Measurements from ENCODE around the gene PIK3R1.
A peak's percentile ranks its signal among the peaks of the same experiment; 100 is the strongest.

Gene PIK3R1

DNA sequence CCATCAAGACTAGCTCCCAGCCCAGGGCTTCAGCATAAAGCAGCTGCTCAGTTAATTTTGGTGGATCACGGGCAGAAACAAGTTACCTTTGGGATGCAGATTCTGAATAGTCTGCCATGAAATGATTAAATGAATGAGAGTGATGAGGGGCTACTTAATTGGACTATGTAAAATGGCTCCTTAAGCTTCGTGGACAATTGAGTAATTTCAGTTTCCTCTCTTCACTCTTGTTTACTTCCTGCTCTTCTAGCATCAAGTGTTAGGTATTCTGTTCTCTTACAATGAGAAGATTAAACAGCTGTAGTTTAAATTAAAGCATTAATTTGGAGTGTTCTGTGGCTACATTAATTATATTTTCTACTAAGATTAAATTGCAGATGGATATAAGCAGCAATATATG is 28.1 kb downstream of the PIK3R1 start:
- H4K5ac ChIP-seq (ENCODE audit: low read length) = no peak overlapping the region
- H3K79me1 ChIP-seq (ENCODE audit: low read length) = peaks cover 3% of the 10 kb centered on the region
- H3K4me1 ChIP-seq (ENCODE audit: control insufficient read depth, low read depth, low read length) = no peaks in the 10 kb centered on the region
- no peak overlapping the region for H3K23ac ChIP-seq (ENCODE audit: low read length)
- H2BK5ac ChIP-seq (ENCODE audit: low read length) = no peak overlapping the region
- H3K18ac ChIP-seq (ENCODE audit: low read length) = no peak overlapping the region
- H3K79me2 ChIP-seq (ENCODE audit: control insufficient read depth, insufficient read depth, low read length) = no peaks in the 10 kb centered on the region
- H3K27me3 ChIP-seq (ENCODE audit: insufficient read depth, low read length, poor library complexity) = no peaks in the 10 kb centered on the region
- H4K8ac ChIP-seq (ENCODE audit: low read depth, low read length) = no peak overlapping the region
- no peak overlapping the region for H3K4me2 ChIP-seq (ENCODE audit: low read length)
- H3K4me3 ChIP-seq (ENCODE audit: low read length) = no peak overlapping the region
- no peak overlapping the region for H3K9ac ChIP-seq (ENCODE audit: low read length)
- no peak overlapping the region for H3K56ac ChIP-seq (ENCODE audit: low read length)
- no CpG with 5 or more reads among the region's 2 CpGs for WGBS (ENCODE audit: extremely low coverage, insufficient coverage, low lambda C conversion rate)
- no peak overlapping the region for H2BK15ac ChIP-seq (replicated peaks; ENCODE audit: low read depth)
- DNase-seq = no peak
- no peak overlapping the region for H3K4ac ChIP-seq (ENCODE audit: low read depth, low read length)
- no peak overlapping the region for H3K27ac ChIP-seq (ENCODE audit: low read depth, low read length)
- no peak overlapping the region for H2AK5ac ChIP-seq (ENCODE audit: low read length)
- no peak overlapping the region for H2BK120ac ChIP-seq (ENCODE audit: low read depth, low read length)
- no peaks in the 10 kb centered on the region for H3K36me3 ChIP-seq (ENCODE audit: control insufficient read depth, insufficient read depth, low read length)

GRCh38 chr5:68245319-68245718 is 29.8 kb downstream of the PIK3R1 start:
- no peak overlapping the region for H2BK120ac ChIP-seq (ENCODE audit: low read depth, low read length)
- no peak overlapping the region for H3K4ac ChIP-seq (ENCODE audit: low read depth, low read length)
- peaks cover 8% of the 10 kb centered on the region for H3K4me1 ChIP-seq (ENCODE audit: control insufficient read depth, low read depth, low read length)
- H3K36me3 ChIP-seq (ENCODE audit: control insufficient read depth, insufficient read depth, low read length) = no peaks in the 10 kb centered on the region
- no peak overlapping the region for H3K18ac ChIP-seq (ENCODE audit: low read length)
- H3K4me3 ChIP-seq (ENCODE audit: low read length) = no peak overlapping the region
- H3K27me3 ChIP-seq (ENCODE audit: insufficient read depth, low read length, poor library complexity) = no peaks in the 10 kb centered on the region
- no peaks in the 10 kb centered on the region for H3K79me2 ChIP-seq (ENCODE audit: control insufficient read depth, insufficient read depth, low read length)
- no peak overlapping the region for H3K56ac ChIP-seq (ENCODE audit: low read length)
- H4K5ac ChIP-seq (ENCODE audit: low read length) = peak overlapping the region; percentile 75
- H4K8ac ChIP-seq (ENCODE audit: low read depth, low read length) = no peak overlapping the region
- no CpG with 5 or more reads among the region's 3 CpGs for WGBS (ENCODE audit: extremely low coverage, insufficient coverage, low lambda C conversion rate)
- DNase-seq = no peak
- H3K4me2 ChIP-seq (ENCODE audit: low read length) = no peak overlapping the region
- H2BK5ac ChIP-seq (ENCODE audit: low read length) = no peak overlapping the region
- no peak overlapping the region for H3K9ac ChIP-seq (ENCODE audit: low read length)
- peaks cover 3% of the 10 kb centered on the region for H3K79me1 ChIP-seq (ENCODE audit: low read length)
- H2BK15ac ChIP-seq (replicated peaks; ENCODE audit: low read depth) = no peak overlapping the region
- H3K27ac ChIP-seq (ENCODE audit: low read depth, low read length) = no peak overlapping the region
- H2AK5ac ChIP-seq (ENCODE audit: low read length) = no peak overlapping the region
- H3K23ac ChIP-seq (ENCODE audit: low read length) = no peak overlapping the region

DNA sequence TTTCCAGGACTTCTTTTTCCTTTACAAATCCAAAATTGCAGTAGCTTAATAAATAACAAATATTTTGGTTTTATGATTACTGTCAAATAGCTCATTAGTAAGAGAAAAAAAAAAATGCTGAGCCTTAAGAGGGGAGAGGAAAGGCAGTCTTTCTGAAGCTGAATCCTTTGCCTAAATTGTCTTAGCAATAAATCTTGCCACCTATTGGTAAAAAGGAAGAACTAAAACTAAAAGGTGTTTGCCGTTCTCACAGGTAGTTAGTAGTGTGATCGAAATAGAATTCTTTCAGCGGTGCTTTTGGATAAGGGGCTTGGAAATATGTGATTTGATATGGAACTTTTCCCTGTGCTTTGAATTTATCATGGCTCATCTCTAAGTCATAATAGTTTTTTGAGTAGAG is 31.2 kb downstream of the PIK3R1 start:
- Histone ChIP-seq H3K56ac (ENCODE audit: low read length) (no peak overlapping the region), H3K36me3 (ENCODE audit: control insufficient read depth, insufficient read depth, low read length) (no peaks in the 10 kb centered on the region), H3K9ac (ENCODE audit: low read length) (no peak overlapping the region), H3K4me3 (ENCODE audit: low read length) (no peak overlapping the region), H3K4me1 (ENCODE audit: control insufficient read depth, low read depth, low read length) (peaks cover 16% of the 10 kb centered on the region), H3K23ac (ENCODE audit: low read length) (no peak overlapping the region), H3K79me1 (ENCODE audit: low read length) (peaks cover 3% of the 10 kb centered on the region), H4K5ac (ENCODE audit: low read length) (no peak overlapping the region), H2BK5ac (ENCODE audit: low read length) (no peak overlapping the region), H3K27me3 (ENCODE audit: insufficient read depth, low read length, poor library complexity) (no peaks in the 10 kb centered on the region), H3K27ac (ENCODE audit: low read depth, low read length) (no peak overlapping the region), H3K18ac (ENCODE audit: low read length) (no peak overlapping the region), H3K79me2 (ENCODE audit: control insufficient read depth, insufficient read depth, low read length) (peaks cover 2% of the 10 kb centered on the region), H2BK120ac (ENCODE audit: low read depth, low read length) (no peak overlapping the region), H4K8ac (ENCODE audit: low read depth, low read length) (no peak overlapping the region), H2AK5ac (ENCODE audit: low read length) (no peak overlapping the region), H3K4me2 (ENCODE audit: low read length) (no peak overlapping the region), H2BK15ac (replicated peaks; ENCODE audit: low read depth) (no peak overlapping the region), H3K4ac (ENCODE audit: low read depth, low read length) (no peak overlapping the region)
- peak; percentile 46 for DNase-seq
- WGBS (ENCODE audit: extremely low coverage, insufficient coverage, low lambda C conversion rate) = no CpG with 5 or more reads among the region's 3 CpGs

DNA sequence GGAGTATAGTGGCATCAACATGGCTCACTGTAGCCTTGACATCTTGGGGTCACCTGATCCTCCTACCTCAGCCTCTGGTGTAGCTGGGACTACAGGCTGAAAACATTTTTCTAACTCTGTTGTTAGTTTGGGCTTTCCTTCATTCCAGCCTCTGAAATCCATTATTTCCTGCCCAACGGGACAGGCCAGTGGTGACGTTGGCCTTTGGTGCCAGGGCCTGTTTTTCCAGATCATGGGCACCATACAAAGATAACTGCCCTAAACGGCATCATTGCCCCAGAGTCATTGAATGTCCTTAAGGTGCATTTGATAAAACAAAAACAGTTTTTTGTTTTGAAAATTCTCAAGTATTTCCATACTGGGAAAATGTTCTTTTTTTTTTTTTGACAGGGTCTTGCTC is 32.1 kb downstream of the PIK3R1 start:
- H3K4me2 ChIP-seq (ENCODE audit: low read length) = no peak overlapping the region
- no peak overlapping the region for H3K18ac ChIP-seq (ENCODE audit: low read length)
- H2BK5ac ChIP-seq (ENCODE audit: low read length) = no peak overlapping the region
- H2BK120ac ChIP-seq (ENCODE audit: low read depth, low read length) = no peak overlapping the region
- H3K23ac ChIP-seq (ENCODE audit: low read length) = no peak overlapping the region
- H3K4ac ChIP-seq (ENCODE audit: low read depth, low read length) = no peak overlapping the region
- H3K27me3 ChIP-seq (ENCODE audit: insufficient read depth, low read length, poor library complexity) = no peaks in the 10 kb centered on the region
- no peak overlapping the region for H2BK15ac ChIP-seq (replicated peaks; ENCODE audit: low read depth)
- H3K36me3 ChIP-seq (ENCODE audit: control insufficient read depth, insufficient read depth, low read length) = no peaks in the 10 kb centered on the region
- H3K4me1 ChIP-seq (ENCODE audit: control insufficient read depth, low read depth, low read length) = peaks cover 21% of the 10 kb centered on the region
- no peak overlapping the region for H4K8ac ChIP-seq (ENCODE audit: low read depth, low read length)
- H2AK5ac ChIP-seq (ENCODE audit: low read length) = no peak overlapping the region
- H3K4me3 ChIP-seq (ENCODE audit: low read length) = no peak overlapping the region
- H3K79me1 ChIP-seq (ENCODE audit: low read length) = peaks cover 3% of the 10 kb centered on the region
- no peak overlapping the region for H3K9ac ChIP-seq (ENCODE audit: low read length)
- H3K56ac ChIP-seq (ENCODE audit: low read length) = no peak overlapping the region
- DNase-seq = no peak
- H3K79me2 ChIP-seq (ENCODE audit: control insufficient read depth, insufficient read depth, low read length) = peaks cover 5% of the 10 kb centered on the region
- WGBS (ENCODE audit: extremely low coverage, insufficient coverage, low lambda C conversion rate) = no CpG with 5 or more reads among the region's 3 CpGs
- H4K5ac ChIP-seq (ENCODE audit: low read length) = no peak overlapping the region
- H3K27ac ChIP-seq (ENCODE audit: low read depth, low read length) = no peak overlapping the region

DNA sequence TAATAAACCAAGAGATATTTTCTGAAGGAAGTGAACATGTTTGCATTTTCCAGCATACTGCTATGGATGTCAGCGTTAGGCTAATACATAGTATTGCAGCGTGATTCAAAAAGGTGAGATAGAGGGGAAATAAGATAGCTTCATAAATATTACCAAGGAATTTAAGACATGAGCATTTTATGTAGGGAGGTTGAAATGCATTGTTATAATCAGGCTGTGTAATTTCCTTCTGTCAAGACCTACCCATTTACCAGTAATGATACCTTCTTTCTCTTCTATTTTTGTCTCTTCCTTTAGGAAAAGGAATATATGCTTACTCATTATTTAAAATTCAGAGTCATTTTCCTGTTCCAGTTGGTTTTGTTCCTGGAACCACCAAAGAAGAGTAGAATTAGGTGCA is 33.3 kb downstream of the PIK3R1 start:
- no peak overlapping the region for H3K4ac ChIP-seq (ENCODE audit: low read depth, low read length)

GRCh38 chr5:68249520-68249919 is 34.0 kb downstream of the PIK3R1 start:
- Histone ChIP-seq H3K79me2 (ENCODE audit: control insufficient read depth, insufficient read depth, low read length) (peaks cover 5% of the 10 kb centered on the region), H3K4me1 (ENCODE audit: control insufficient read depth, low read depth, low read length) (peaks cover 21% of the 10 kb centered on the region), H3K79me1 (ENCODE audit: low read length) (peaks cover 2% of the 10 kb centered on the region), H3K56ac (ENCODE audit: low read length) (peak overlapping the region; percentile 83), H2BK5ac (ENCODE audit: low read length) (peak overlapping the region; percentile 93), H4K5ac (ENCODE audit: low read length) (no peak overlapping the region), H3K9ac (ENCODE audit: low read length) (no peak overlapping the region), H4K8ac (ENCODE audit: low read depth, low read length) (no peak overlapping the region), H3K27ac (ENCODE audit: low read depth, low read length) (no peak overlapping the region), H3K18ac (ENCODE audit: low read length) (no peak overlapping the region), H3K36me3 (ENCODE audit: control insufficient read depth, insufficient read depth, low read length) (no peaks in the 10 kb centered on the region), H2BK15ac (replicated peaks; ENCODE audit: low read depth) (no peak overlapping the region), H2BK120ac (ENCODE audit: low read depth, low read length) (no peak overlapping the region), H3K27me3 (ENCODE audit: insufficient read depth, low read length, poor library complexity) (no peaks in the 10 kb centered on the region), H3K4me3 (ENCODE audit: low read length) (no peak overlapping the region), H2AK5ac (ENCODE audit: low read length) (no peak overlapping the region), H3K4ac (ENCODE audit: low read depth, low read length) (no peak overlapping the region), H3K23ac (ENCODE audit: low read length) (no peak overlapping the region), H3K4me2 (ENCODE audit: low read length) (no peak overlapping the region)
- WGBS (ENCODE audit: extremely low coverage, insufficient coverage, low lambda C conversion rate) = no CpG with 5 or more reads among the region's 2 CpGs
- peak; percentile 60 for DNase-seq

More for the DNA sequence above, 33.3 kb downstream of the PIK3R1 start:
- no peak for DNase-seq
- H3K79me1 ChIP-seq (ENCODE audit: low read length) = peaks cover 2% of the 10 kb centered on the region
- H2BK5ac ChIP-seq (ENCODE audit: low read length) = no peak overlapping the region
- H3K27me3 ChIP-seq (ENCODE audit: insufficient read depth, low read length, poor library complexity) = no peaks in the 10 kb centered on the region
- H3K56ac ChIP-seq (ENCODE audit: low read length) = no peak overlapping the region
- no peak overlapping the region for H3K18ac ChIP-seq (ENCODE audit: low read length)
- no peak overlapping the region for H2BK120ac ChIP-seq (ENCODE audit: low read depth, low read length)
- peaks cover 5% of the 10 kb centered on the region for H3K79me2 ChIP-seq (ENCODE audit: control insufficient read depth, insufficient read depth, low read length)
- H3K23ac ChIP-seq (ENCODE audit: low read length) = no peak overlapping the region
- H3K27ac ChIP-seq (ENCODE audit: low read depth, low read length) = no peak overlapping the region
- H3K9ac ChIP-seq (ENCODE audit: low read length) = no peak overlapping the region
- no peak overlapping the region for H4K5ac ChIP-seq (ENCODE audit: low read length)
- H2BK15ac ChIP-seq (replicated peaks; ENCODE audit: low read depth) = no peak overlapping the region
- no peak overlapping the region for H4K8ac ChIP-seq (ENCODE audit: low read depth, low read length)
- H2AK5ac ChIP-seq (ENCODE audit: low read length) = no peak overlapping the region
- no peak overlapping the region for H3K4me3 ChIP-seq (ENCODE audit: low read length)
- no peak overlapping the region for H3K4me2 ChIP-seq (ENCODE audit: low read length)
- H3K4me1 ChIP-seq (ENCODE audit: control insufficient read depth, low read depth, low read length) = peaks cover 21% of the 10 kb centered on the region
- WGBS (ENCODE audit: extremely low coverage, insufficient coverage, low lambda C conversion rate) = no CpG with 5 or more reads among the region's 2 CpGs
- H3K36me3 ChIP-seq (ENCODE audit: control insufficient read depth, insufficient read depth, low read length) = no peaks in the 10 kb centered on the region
